NB4 (cell line): Measurements from ENCODE around the gene ARHGAP21.

Experiments
- CTCF ChIP-seq: IDR thresholded peaks from one replicate; pipeline ENCODE4 v1.5.1; 2012; ENCODE audit warnings: low read depth, low read length
- MAX ChIP-seq: IDR thresholded peaks from 2 replicates; pipeline ENCODE4 v1.6.1; 2011; ENCODE audit warnings: low read depth, low read length
- MYC ChIP-seq: IDR thresholded peaks from 2 replicates; pipeline ENCODE4 v1.6.1; 2011; ENCODE audit warnings: low read depth, low read length
- POLR2A ChIP-seq: IDR thresholded peaks from 2 replicates; pipeline ENCODE4 v1.6.1; 2011; ENCODE audit warnings: mild to moderate bottlenecking; ENCODE audit not compliant: insufficient read length; ENCODE audit errors: extremely low read depth

- TF ChIP-seq MYC, result no peak
- no peak for TF ChIP-seq POLR2A
- no peak for TF ChIP-seq CTCF
- TF ChIP-seq MAX, result no peak
Observed at GRCh38 chr10:24650669-24651391, 72.9 kb downstream of the ARHGAP21 start.
